Neural crest cell (in vitro differentiated cells): ENCODE data around the gene ETV1. TPM values are rescaled to one million over a fixed set of nuclear protein-coding genes. Genes with fewer than 3 reads are reported as not detected.
A peak's percentile ranks its signal among the peaks of the same experiment; 100 is the strongest.

Experiments used
- DNase-seq: peaks from one replicate; pipeline ENCODE4 v3.0.0; 2021; ENCODE audit warnings: low read depth, mixed read lengths, low spot score
- H3K27ac Mint-ChIP-seq: one replicate; pipeline ENCODE4 v1.8.0; 2021; ENCODE audit warnings: mild to moderate bottlenecking, mixed read lengths; ENCODE audit not compliant: unreplicated experiment
- H3K27me3 Mint-ChIP-seq: 2 replicates; pipeline ENCODE4 v1.8.0; 2021; ENCODE audit warnings: low read depth, mild to moderate bottlenecking, mixed read lengths
- H3K36me3 Mint-ChIP-seq: 2 replicates; pipeline ENCODE4 v1.8.0; 2021; ENCODE audit warnings: low read depth, mild to moderate bottlenecking, mixed read lengths
- H3K4me1 Mint-ChIP-seq: 2 replicates; pipeline ENCODE4 v1.8.0; 2021; ENCODE audit warnings: mixed read lengths
- H3K4me3 Mint-ChIP-seq: one replicate; pipeline ENCODE4 v1.8.0; 2021; ENCODE audit warnings: mild to moderate bottlenecking, mixed read lengths
- H3K9me3 Mint-ChIP-seq: 2 replicates; pipeline ENCODE4 v1.8.0; 2021; ENCODE audit warnings: mixed read lengths
- total RNA-seq: library from RNA; stranded (reverse); gene quantifications from 2 replicates; pipeline ENCODE4 v1.2.1, GENCODE V29; 2021
- TF ChIP-seq, protein P1 (sequence below): fragments of 200-600 bp; sonication (generic); conservative IDR thresholded peaks from 2 replicates; pipeline ENCODE4 v1.5.0; 2021; ENCODE audit warnings: antibody characterized with exemption, mild to moderate bottlenecking

Gene ETV1
- total RNA-seq, 1 donor from 2014 or later: 89.4 TPM

DNA sequence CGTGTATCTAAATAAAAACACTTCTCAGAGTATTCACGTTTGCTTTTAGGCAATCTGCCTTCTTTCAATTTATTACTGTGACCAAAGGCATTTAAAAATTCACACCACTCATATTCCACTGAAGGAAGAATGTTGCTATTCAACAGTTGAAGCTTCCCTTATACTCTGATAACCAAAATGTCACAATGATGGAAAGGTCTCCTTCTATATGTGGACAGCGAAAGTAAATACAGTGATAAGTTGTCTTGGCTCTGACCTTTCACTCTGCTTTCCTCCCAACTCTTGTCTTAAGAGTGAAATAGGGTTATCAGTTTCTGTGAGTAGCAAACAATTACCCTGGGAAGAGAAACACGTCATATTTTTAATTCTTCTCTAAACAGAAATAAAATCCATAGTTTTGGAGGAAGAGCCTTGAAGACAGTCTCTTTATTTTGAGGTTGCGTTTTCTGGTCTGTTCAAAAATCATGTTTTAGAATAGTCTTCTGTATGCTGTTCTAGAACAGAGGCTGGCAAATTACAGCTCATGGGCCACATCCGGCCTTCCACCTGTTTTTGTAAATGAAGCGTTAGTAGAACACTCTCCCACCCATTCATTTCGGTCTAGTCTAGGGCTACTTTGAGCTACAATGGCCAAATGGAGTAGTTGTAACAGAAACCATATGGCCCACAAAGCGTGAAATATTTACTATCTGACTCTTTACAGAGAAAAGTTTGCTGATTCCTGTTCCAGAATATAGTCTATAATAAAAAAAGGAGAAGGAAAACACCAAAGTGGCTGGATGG lies 41.3 kb downstream of the ETV1 start:
- Mint-ChIP-seq H3K4me1 (peaks cover 16% of the 10 kb centered on the region), H3K4me3 (no peak overlapping the region), H3K9me3 (no peaks in the 10 kb centered on the region), H3K27me3 (no peaks in the 10 kb centered on the region), H3K36me3 (peaks cover 24% of the 10 kb centered on the region), H3K27ac (no peak overlapping the region)
- TF ChIP-seq, protein P1, sequence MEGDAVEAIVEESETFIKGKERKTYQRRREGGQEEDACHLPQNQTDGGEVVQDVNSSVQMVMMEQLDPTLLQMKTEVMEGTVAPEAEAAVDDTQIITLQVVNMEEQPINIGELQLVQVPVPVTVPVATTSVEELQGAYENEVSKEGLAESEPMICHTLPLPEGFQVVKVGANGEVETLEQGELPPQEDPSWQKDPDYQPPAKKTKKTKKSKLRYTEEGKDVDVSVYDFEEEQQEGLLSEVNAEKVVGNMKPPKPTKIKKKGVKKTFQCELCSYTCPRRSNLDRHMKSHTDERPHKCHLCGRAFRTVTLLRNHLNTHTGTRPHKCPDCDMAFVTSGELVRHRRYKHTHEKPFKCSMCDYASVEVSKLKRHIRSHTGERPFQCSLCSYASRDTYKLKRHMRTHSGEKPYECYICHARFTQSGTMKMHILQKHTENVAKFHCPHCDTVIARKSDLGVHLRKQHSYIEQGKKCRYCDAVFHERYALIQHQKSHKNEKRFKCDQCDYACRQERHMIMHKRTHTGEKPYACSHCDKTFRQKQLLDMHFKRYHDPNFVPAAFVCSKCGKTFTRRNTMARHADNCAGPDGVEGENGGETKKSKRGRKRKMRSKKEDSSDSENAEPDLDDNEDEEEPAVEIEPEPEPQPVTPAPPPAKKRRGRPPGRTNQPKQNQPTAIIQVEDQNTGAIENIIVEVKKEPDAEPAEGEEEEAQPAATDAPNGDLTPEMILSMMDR: no peak
- DNase-seq: no peak

DNA sequence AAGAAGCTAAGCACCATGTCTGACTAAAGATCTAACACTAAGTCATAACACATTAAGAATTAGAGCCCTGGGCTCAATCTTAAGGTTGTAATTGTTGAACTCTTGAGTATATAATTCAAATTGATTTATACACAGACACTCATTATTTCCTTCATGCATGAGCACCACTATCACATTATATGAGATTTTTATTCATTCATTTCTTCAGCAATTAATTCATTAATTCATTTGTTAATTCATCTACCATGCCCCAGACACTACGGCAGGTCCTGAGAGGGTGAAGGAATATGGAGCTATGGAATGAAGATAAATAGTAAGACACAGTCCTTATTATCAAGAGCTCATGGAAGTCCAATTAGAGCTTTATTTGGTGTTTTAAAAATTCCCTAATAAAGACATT lies 41.9 kb downstream of the ETV1 start:
- TF ChIP-seq, protein P1: no peak
- H3K4me3 Mint-ChIP-seq: no peak overlapping the region
- no peak for DNase-seq
- H3K9me3 Mint-ChIP-seq: no peaks in the 10 kb centered on the region
- peaks cover 16% of the 10 kb centered on the region for H3K4me1 Mint-ChIP-seq
- no peak overlapping the region for H3K27ac Mint-ChIP-seq
- no peaks in the 10 kb centered on the region for H3K27me3 Mint-ChIP-seq
- peaks cover 25% of the 10 kb centered on the region for H3K36me3 Mint-ChIP-seq

DNA sequence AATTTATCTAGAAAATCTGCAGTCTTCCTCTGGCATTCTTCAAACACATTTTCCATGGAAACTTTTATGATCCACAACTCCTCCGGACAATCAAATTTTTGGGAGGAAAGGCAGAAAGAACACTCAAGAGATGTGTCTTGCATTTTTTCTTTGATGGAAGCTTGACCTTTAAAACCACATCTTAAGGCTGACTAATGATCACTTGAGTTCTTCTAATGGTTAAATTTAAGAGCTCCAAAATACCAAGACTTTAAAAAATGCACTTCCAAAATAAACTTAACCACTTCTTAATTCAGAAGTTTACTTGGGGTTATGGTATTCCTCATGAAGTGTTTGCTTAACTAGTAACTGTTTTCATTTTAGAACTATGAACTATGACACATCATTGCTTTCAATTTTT lies 43.3 kb downstream of the ETV1 start:
- H3K27me3 Mint-ChIP-seq: no peaks in the 10 kb centered on the region
- DNase-seq: no peak
- H3K4me1 Mint-ChIP-seq: peaks cover 16% of the 10 kb centered on the region
- peaks cover 30% of the 10 kb centered on the region for H3K36me3 Mint-ChIP-seq
- H3K9me3 Mint-ChIP-seq: no peaks in the 10 kb centered on the region
- no peak overlapping the region for H3K27ac Mint-ChIP-seq
- H3K4me3 Mint-ChIP-seq: no peak overlapping the region
- TF ChIP-seq, protein P1: no peak

DNA sequence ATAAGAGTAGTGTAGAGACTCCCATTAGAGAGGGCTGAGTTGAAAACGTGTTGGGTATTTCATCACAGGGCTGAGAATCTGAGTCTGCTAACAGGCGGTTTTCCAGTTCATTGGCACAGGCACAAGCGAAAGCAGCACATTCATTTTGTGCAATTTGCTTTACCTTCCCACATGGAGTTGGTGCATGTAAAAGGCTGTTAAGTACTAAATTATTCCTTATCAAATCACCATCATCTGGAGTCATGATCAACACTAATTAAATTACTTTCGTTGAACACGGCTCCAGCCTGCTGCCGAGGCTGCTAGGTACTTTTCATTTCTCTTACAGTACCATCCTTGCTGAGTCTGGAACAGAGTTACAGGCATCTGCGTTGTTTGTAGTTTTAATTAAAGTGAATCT lies 43.8 kb downstream of the ETV1 start:
- TF ChIP-seq, protein P1: no peak
- Mint-ChIP-seq H3K4me3 (no peak overlapping the region), H3K27me3 (no peaks in the 10 kb centered on the region), H3K4me1 (peaks cover 12% of the 10 kb centered on the region), H3K27ac (no peak overlapping the region), H3K36me3 (peaks cover 30% of the 10 kb centered on the region), H3K9me3 (no peaks in the 10 kb centered on the region)
- no peak for DNase-seq

DNA sequence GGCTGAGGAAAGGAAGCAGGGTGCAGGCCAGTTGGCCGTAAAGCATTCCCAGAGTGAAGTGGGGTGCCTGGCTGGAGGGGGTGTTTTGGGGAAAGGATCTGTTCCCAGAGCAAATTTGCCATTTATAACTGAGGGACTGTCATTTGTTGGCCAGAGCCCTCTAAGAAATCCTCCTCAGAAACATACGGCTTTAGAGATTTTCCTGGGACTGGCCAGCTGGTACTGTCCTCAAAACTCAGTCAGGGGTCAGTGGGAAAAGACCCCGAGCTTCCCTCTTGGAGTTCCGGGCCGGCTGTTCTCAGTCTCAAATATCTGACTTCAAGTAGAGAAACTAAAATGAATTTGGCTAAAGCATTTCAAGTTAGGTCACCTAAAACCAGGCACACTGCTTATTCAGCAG lies 55.9 kb downstream of the ETV1 start:
- Mint-ChIP-seq H3K36me3 (peaks cover 30% of the 10 kb centered on the region), H3K9me3 (no peaks in the 10 kb centered on the region), H3K4me1 (peaks cover 24% of the 10 kb centered on the region), H3K4me3 (peak overlapping the region; percentile 15), H3K27ac (peak overlapping the region; percentile 87), H3K27me3 (no peaks in the 10 kb centered on the region)
- TF ChIP-seq, protein P1: no peak
- DNase-seq: no peak
